HepG2 (cell line): ENCODE data around the gene RUNX3. TPM values are rescaled to one million over a fixed set of nuclear protein-coding genes. Genes with fewer than 3 reads are reported as not detected.

Experiments
- ATAC-seq: fragments of 200-7000 bp; cut with Tn5 transposase; 3 replicates; pipeline ENCODE4 v1.9.1; 2020; ENCODE audit warnings: mild to moderate bottlenecking, moderate library complexity
- BruUV-seq: library from RNA; stranded (reverse); fragments of 400-500 nt; replicated peaks from 2 replicates; lab custom pipeline; 2021; lab: Mats Ljungman, UMichigan
- CTCF ChIA-PET: fragments of 300-600 bp; formaldehyde crosslinking; extraction: SDS; loops from one replicate; lab custom pipeline; 2021; ENCODE audit warnings: low total read pairs, inconsistent platforms, low intra/inter-chr PET ratio; lab: Yijun Ruan, JAX
- POLR2A ChIA-PET: fragments of 350-600 bp; sonication (Branson Sonifier 250); formaldehyde crosslinking; loops from one replicate; lab custom pipeline; 2020; ENCODE audit warnings: antibody characterized with exemption, inconsistent platforms; lab: Yijun Ruan, JAX
- DNase-seq: peaks from one replicate; pipeline ENCODE4 v3.0.0-alpha.2; 2015; ENCODE audit warnings: low spot score
- FAIRE-seq: peaks from 3 replicates; lab custom pipeline; 2011; peaks lifted over from hg19 to GRCh38; lab: Jason Lieb, UNC
- H2AFZ ChIP-seq: one replicate; pipeline ENCODE4 v1.6.1; 2011; ENCODE audit warnings: low read length, inconsistent platforms
- H3K27ac ChIP-seq: fragments of 300-600 bp; 3 replicates; pipeline ENCODE4 v1.8.0; 2011; ENCODE audit warnings: mixed run types, mild to moderate bottlenecking, mixed read lengths, low read length, inconsistent platforms; ENCODE audit not compliant: insufficient read depth; ENCODE audit errors: extremely low read length
- H3K27me3 ChIP-seq, 2 experiments: fragments of 200-600 bp in 1 of 2; 2 replicates in 1 of 2; 3 replicates in 1 of 2; pipeline versions ENCODE4 v1.6.0 to v1.8.0; 2011; ENCODE audit warnings: low read length in 2 of 2, mild to moderate bottlenecking in 2 of 2, moderate library complexity in 2 of 2, inconsistent platforms in 1 of 2; ENCODE audit not compliant: insufficient read depth in 2 of 2, control insufficient read depth in 1 of 2
- H3K36me3 ChIP-seq, 2 experiments: fragments of 200-600 bp in 1 of 2; replicated peaks in 1 of 2; 2 replicates in 1 of 2; 3 replicates in 1 of 2; pipeline versions ENCODE4 v1.5.1 to v1.8.0; 2011; ENCODE audit warnings: low read length in 2 of 2, inconsistent platforms in 1 of 2; ENCODE audit not compliant: insufficient read depth in 2 of 2, control insufficient read depth in 1 of 2
- H3K4me1 ChIP-seq: 2 replicates; pipeline ENCODE4 v1.5.1; 2012; ENCODE audit warnings: low read length, inconsistent platforms; ENCODE audit not compliant: insufficient read depth
- H3K4me2 ChIP-seq: 2 replicates; pipeline ENCODE4 v1.6.0; 2011; ENCODE audit warnings: low read depth, low read length, inconsistent platforms
- H3K4me3 ChIP-seq, 3 experiments: fragments of 200-600 bp in 1 of 3; sonication (generic), shearing (Covaris generic) in 1 of 3; replicated peaks in 1 of 3; 2 replicates each; pipeline ENCODE4 v1.5.1; 2011 to 2016; ENCODE audit warnings: low read length in 3 of 3, inconsistent platforms in 2 of 3, low read depth in 2 of 3, mild to moderate bottlenecking in 2 of 3, control low read depth in 1 of 3, mixed read lengths in 1 of 3; ENCODE audit not compliant: insufficient read depth in 1 of 3
- H3K79me2 ChIP-seq: one replicate; pipeline ENCODE4 v1.6.1; 2011; ENCODE audit warnings: low read length, inconsistent platforms; ENCODE audit not compliant: insufficient read depth
- H3K9ac ChIP-seq: 2 replicates; pipeline ENCODE4 v1.6.0; 2011; ENCODE audit warnings: mild to moderate bottlenecking, low read depth, low read length, inconsistent platforms; ENCODE audit not compliant: insufficient read depth
- H3K9me3 ChIP-seq: 2 replicates; pipeline ENCODE4 v1.5.1; 2012; ENCODE audit warnings: mild to moderate bottlenecking, low read length
- H4K20me1 ChIP-seq: 2 replicates; pipeline ENCODE4 v1.6.0; 2011; ENCODE audit warnings: inconsistent platforms, mild to moderate bottlenecking, low read length, moderate library complexity; ENCODE audit not compliant: insufficient read depth
- GRHL1 ChIP-seq: sonication (generic); formaldehyde crosslinking; conservative IDR thresholded peaks from 2 replicates; pipeline ENCODE4 v1.8.0; 2022; ENCODE audit warnings: missing genetic modification reagents
- NR2F1 ChIP-seq, 2 experiments: fragments of 450-650 bp in 1 of 2; formaldehyde crosslinking in 1 of 2; IDR thresholded peaks; 2 replicates each; pipeline versions ENCODE4 v1.5.0 to v1.6.1; 2016 to 2020; ENCODE audit warnings: mild to moderate bottlenecking in 1 of 2, missing compliant biosample characterization in 1 of 2, missing genetic modification reagents in 1 of 2, moderate library complexity in 1 of 2
- WGBS: methylation state at CpG from one replicate; pipeline ENCODE4 v1.1.6; 2017; ENCODE audit warnings: low lambda C conversion rate; 5-methylcytosine and 5-hydroxymethylcytosine counted together
- in situ Hi-C: cut with HindIII; loops from 2 replicates; pipeline ENCODE4 v1.10.0; 2017; ENCODE audit warnings: low pct_unique_long_range_greater_than_20kb; ENCODE audit not compliant: extremely low pct_ligation_motif_present
- intact Hi-C: fragments of 100-400 bp; cut with micrococcal nuclease; formaldehyde crosslinking; loops from one replicate; pipeline ENCODE4 v1.10.0; 2022; ENCODE audit not compliant: unreplicated experiment
- polyA plus RNA-seq, 8 experiments: library from polyadenylated mRNA; depleted of rRNA in 3 of 8; stranded (reverse) in 7 of 8; unstranded in 1 of 8; fragments of >200 nt; fragmentation: Illumina TruSeq in 4 of 8; extraction: Trizol in 4 of 8; gene quantifications; 2 replicates each; pipeline versions ENCODE4 v1.2.1 to v1.2.3, GENCODE V29; 2011 to 2016; ENCODE audit warnings: low read depth in 4 of 8, missing spikeins in 1 of 8, mixed read lengths in 1 of 8; ENCODE audit not compliant: insufficient read depth in 1 of 8
- total RNA-seq, 5 experiments: library from RNA; depleted of rRNA; stranded (reverse); fragments of >200 nt; fragmentation: Illumina TruSeq; extraction: Trizol; gene quantifications; 2 replicates each; pipeline ENCODE4 v1.2.3, GENCODE V29; 2016; ENCODE audit warnings: low read depth in 1 of 5

RUNX3 gene
- total and polyA plus RNA-seq, 2 of the 13 experiments (the other 11 are each of a cell fraction or from before 2014, with no cell fraction given) = 0.04 to 0.22 TPM

- no peaks in the 10 kb centered on the region for H4K20me1 ChIP-seq
- H3K79me2 ChIP-seq = no peaks in the 10 kb centered on the region
- H3K4me3 ChIP-seq = no peak overlapping the region
- in situ Hi-C loops = no loop called here
- no peaks in the 10 kb centered on the region; a peak in 1 of 5 replicates for H3K27me3 ChIP-seq
- ChIA-PET CTCF (no interaction called here), POLR2A (no interaction called here)
- no peak overlapping the region for H3K27ac ChIP-seq
- H3K4me1 ChIP-seq = no peaks in the 10 kb centered on the region
- H3K9me3 ChIP-seq = peaks cover 11% of the 10 kb centered on the region
- H2AFZ ChIP-seq = no peak overlapping the region
- no TSS peak for BruUV-seq
- H3K4me2 ChIP-seq = no peak overlapping the region
- intact Hi-C loops = no loop called here
- no peak for FAIRE-seq
- 42% methylated on average over 2 of the region's 2 CpGs for WGBS
- no peak for DNase-seq
- no peak for TF ChIP-seq NR2F1 (CRISPR knock-in tag; IDR thresholded peaks at IDR 0.05)
- no peak overlapping the region for H3K9ac ChIP-seq
- ATAC-seq = no peak
- H3K36me3 ChIP-seq = no peaks in the 10 kb centered on the region
These were observed 39.2 kb downstream of the RUNX3 start for GRCh38 chr1:24890887-24891286.

- POLR2A ChIA-PET = no interaction called here
- Histone ChIP-seq H2AFZ (no peak overlapping the region), H3K4me1 (no peaks in the 10 kb centered on the region), H3K27ac (no peak overlapping the region), H4K20me1 (no peaks in the 10 kb centered on the region), H3K9ac (no peak overlapping the region), H3K4me3 (no peak overlapping the region), H3K9me3 (peaks cover 11% of the 10 kb centered on the region), H3K79me2 (no peaks in the 10 kb centered on the region), H3K27me3 (no peaks in the 10 kb centered on the region; a peak in 1 of 5 replicates), H3K36me3 (no peaks in the 10 kb centered on the region), H3K4me2 (no peak overlapping the region)
- DNase-seq (no peak), ATAC-seq (no peak), FAIRE-seq (no peak)
- no TSS peak for BruUV-seq
- in situ Hi-C loops (no loop called here), intact Hi-C loops (no loop called here)
- TF ChIP-seq GRHL1 = no peak
- 14% methylated on average over 4 of the region's 4 CpGs for WGBS
- CTCF ChIA-PET = no interaction called here
These were observed 41.0 kb downstream of the RUNX3 start for GRCh38 chr1:24888971-24889676.
